Stimulated activated CD8-positive, alpha-beta memory T cell treated with anti-CD3 and anti-CD28 coated beads, Interleukin-7, amount 100 ng/mL, for 4 hours (primary cell): ENCODE results near the gene CGB1.
"Not testable (repeated sequence)": the region's sequence is repeated elsewhere in the genome, so short reads cannot be mapped to it uniquely, and the experiment has no call there.

ENCODE experiments used
- DNase-seq, 2 donors: peaks; one replicate each; pipeline ENCODE4 v3.0.0-alpha.2; 2020; ENCODE audit warnings: low read depth in 2 of 2

Gene CGB1

GRCh38 chr19:49036815-49037214, at the start of gene CGB1:
TSS of gene CGB1 (minus strand) at chr19:49036895. CDS start at chr19:49036711, 184 bp downstream.
- not testable (repeated sequence) for DNase-seq

DNA sequence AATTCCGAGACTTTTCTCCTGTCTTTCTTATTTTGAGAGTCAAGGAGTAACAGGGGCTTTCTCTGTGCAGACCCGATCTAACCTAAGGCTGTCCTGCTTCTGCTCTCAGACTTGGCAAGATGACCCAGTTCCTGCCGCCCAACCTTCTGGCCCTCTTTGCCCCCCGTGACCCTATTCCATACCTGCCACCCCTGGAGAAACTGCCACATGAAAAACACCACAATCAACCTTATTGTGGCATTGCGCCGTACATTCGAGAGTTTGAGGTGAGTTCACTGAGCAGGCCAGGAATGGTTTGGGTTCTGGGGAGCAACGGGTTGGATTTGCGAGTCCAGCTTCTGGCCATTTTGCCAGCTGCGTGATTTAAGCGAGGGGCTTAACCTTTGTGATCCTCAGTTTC, 49.6 kb upstream of the CGB1 start:
- DNase-seq: no peak

- DNase-seq: no peak
Observed at GRCh38 chr19:49085868-49086232, 49.2 kb upstream of the CGB1 start.

DNA sequence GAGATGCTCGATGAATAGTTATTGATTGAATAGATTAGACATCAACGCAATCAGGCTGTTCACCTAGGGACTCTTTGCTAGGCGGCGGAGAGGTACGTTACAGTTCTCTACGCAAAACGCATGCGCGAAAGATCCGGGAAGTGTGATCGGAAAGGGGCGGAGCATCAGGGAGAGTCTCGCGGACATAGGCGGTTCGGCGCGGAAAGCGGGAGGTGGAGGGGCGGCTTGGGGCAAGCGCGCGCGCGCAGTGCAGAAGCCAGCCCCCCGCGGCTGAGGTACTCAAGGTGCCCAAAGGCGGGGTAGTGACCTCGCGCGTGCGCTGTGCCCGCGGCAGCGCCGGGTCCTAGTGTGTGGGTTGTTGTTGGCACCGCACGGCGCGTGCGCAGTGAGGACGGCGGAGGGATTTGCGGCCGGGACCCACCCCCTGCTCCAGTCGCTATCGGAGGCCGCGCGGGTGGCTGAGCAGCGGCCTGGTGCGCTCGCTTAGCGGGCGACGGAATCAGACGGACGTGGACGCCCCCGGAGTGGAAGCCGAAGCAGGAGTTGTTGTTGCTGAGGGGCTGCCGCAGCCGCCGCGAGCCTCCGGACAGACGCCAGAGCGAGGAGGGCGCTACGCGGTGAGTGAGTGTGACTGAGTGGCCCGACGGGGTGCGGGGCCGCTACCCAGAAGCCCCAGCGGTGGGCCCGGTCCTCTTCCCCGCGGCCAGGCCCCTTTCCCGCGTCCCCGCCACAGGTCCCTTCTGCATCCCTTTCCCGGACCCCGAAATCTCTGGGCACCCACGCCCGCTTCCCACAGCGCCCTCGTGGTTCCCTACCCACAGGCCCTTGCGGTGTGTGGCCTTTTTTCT, 48.5 kb upstream of the CGB1 start, which contains the start of gene SNRNP70:
Gene SNRNP70 (plus strand): TSS at position 432 of the 848 bp plus-strand sequence. CDS start 964 bp downstream, outside the sequence.
- peak; percentile 98 to 100 for DNase-seq

DNA sequence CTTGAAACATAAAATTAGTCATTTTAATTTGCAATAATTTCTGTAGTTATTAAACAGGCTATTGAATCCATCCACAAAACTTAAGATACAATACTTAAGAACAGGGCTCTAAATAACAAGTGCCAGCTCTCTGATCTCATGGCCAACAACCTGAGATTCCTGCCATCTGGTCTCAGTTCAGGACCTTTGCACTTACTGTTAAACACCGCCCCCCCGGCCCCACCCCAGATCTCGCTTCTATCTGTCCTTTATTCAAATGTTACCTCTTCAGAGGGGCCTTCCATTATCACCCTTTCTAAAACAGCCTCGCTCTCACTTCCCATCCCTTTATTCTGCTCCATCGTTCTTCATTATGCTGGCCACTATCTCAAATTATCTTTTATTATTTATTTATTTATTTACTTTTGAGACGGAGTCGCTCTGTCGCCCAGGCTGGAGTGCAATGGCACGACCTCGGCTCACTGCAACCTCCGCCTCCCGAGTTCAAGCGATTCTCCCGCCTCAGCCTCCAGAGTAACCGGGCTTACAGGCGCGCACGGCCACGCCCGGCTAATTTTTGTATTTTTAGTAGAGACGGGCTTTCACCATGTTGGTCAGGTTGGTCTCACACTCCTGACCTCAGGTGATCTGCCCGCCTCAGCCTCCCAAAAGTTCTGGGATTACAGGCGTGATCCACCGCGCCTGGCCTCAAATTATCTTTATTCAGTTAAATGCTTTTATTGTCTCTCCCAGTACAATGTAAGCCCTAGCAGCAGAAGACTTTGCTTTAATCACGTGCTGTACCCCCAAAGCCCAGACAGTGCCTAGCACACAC, 47.7 kb upstream of the CGB1 start:
- DNase-seq: no peak

DNA sequence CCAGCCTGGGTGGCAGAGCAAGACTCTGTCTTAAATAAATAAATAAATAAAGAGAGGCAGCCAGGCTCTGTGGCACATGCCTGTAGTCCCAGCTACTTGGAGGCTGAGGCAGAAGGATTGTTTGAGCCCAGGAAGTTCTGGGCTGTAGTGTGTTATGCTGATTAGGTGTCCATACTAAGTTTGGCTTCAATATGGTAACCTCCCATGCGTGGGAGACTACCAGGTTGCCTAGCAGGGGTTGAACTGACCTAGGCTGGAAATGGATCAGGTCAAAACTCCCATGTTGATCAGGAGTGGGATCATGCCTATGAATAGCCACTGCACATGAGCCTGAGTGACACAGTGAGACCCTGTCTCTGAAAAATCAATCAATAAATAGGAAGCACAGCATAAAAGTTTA, 44.6 kb upstream of the CGB1 start:
- no peak for DNase-seq

- DNase-seq: no peak
Observed at GRCh38 chr19:49080392-49080791, 43.7 kb upstream of the CGB1 start.

DNA sequence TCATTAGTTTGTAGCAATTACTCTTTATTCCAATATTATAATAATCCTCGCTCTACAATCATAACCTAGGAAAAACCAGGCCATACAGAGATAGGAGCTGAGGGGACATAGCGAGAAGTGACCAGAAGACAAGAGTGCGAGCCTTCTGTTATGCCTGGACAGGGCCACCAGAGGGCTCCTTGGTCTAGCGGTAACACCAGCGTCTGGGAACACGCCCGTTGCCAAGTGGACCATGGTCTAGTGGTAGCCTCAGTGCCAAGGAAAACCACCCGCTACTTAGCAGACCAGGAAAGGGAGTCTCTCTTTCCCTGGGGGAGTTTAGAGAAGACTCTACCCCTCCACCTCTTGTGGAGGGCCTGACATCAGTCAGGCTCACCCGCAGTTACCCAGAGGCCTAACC, 38.2 kb upstream of the CGB1 start:
- not testable (repeated sequence) for DNase-seq

DNA sequence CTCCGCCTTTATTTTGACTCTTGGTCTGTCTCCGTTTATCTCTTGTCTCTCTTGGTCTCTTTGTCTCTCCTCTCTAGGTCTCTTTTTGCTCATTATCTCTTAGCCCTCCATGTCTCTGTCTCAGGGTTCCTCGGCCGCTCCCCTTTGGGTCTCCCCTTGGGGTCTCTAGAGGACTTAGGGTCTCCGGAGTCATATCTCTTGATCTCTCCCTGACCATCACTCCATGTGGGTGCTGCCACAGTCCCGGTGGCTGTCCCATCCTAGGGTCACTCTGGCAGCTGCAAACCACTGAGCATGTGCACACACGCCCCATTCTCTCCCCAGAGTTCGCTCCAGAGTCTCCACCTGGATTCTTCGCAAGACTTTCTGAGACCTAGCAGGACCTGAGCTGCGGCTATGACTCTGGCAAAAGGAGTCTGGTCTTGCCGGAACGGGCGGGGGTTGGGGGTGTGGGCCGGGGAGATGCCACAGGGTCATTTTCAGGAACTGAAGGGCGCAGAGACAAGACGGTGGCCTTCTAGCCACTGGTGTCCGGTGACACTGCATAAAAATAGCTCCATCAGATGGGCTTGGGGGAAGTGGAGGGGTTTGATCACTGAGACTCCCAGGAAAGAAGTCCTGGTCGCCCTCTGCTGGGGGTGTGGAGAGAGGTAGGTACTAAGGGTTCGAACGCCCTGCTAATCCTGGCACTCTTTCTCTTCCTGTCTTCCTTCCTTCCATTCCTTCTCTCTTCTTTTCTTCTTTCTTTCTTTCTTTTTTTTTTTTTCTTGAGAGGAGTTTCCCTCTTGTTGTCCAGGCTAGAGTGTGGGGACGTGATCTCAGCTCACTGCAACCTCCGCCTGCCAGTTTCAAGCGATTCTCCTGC, 37.1 kb upstream of the CGB1 start:
- DNase-seq: no peak

DNA sequence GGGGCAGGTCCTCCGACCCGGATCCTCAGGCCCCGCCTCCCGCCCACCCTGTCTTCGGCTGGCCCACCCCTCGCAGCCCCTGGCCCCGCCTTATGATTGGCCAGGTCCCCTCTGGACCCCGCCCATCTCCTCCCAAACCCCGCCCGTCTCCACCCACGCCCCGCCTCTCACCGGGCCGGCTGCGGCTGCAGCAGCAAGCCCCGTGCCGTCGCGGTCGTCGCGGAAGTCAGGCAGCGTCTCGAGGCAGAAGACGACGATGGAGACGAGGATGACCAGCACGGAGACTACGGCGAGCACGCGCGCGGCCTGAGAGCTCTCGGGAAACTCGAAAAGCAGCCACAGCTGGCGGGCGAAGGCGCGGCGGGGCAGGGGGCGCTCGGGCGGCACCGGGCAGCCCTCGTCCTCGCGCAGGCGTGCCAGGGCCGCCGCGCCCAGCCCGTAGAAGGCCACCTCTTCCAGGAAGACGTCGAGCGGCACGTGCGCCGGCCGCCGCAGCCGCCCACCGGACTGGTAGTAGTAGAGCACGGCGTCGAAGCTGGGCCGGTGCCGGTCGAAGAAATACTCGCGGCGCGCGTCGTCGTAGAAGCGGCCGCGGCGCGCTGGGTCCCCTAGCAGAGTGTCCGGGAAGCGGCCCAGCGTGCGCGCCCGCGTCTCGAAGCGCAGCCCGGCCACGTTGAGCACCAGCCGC, 35.3 kb upstream of the CGB1 start:
- peak in 1 of 2 donors; percentile 20 for DNase-seq

- no peak for DNase-seq
Observed at GRCh38 chr19:49070416-49070815, 33.7 kb upstream of the CGB1 start.

GRCh38 chr19:49069026-49069425, 32.3 kb upstream of the CGB1 start:
- no peak for DNase-seq

GRCh38 chr19:49067554-49067953, 30.9 kb upstream of the CGB1 start:
- DNase-seq: no peak

DNA sequence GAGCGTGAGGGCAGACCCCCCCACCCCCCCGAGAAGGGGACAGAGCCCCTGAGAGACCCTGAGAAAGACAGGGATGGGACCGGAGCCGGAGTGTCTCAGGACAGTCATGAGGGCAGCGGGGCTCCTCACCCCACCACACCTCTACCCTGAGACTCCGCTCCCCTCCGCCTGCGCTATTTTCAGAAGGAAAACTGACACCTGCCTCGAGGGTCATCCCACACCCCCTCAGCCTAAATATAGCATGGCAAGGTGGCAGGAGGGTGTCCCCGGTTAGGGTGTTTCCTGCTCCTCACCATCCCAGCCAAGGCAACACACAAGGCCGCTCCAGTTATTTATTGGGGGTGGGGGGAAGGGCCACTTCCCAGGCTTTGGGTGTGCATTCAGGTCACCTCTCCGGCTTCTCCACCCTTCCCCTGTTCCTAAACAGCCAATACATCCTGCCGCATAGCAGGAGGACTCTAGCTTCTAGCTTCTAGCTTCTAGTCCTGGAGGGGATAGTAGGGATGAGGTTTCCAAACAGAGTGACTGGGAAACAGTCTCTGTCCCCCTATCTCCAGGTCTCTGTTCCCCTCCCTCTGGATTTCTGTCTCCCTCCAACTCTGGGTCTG, 29.3 kb upstream of the CGB1 start:
- DNase-seq: no peak

- no peak for DNase-seq
Observed at GRCh38 chr19:49064768-49065611, 28.3 kb upstream of the CGB1 start, which contains the start of gene NTF4. TSS of gene NTF4 (minus strand) at chr19:49064818. CDS start at chr19:49061997, 2,821 bp downstream.

GRCh38 chr19:49064029-49064629, 27.4 kb upstream of the CGB1 start:
- DNase-seq: no peak

DNA sequence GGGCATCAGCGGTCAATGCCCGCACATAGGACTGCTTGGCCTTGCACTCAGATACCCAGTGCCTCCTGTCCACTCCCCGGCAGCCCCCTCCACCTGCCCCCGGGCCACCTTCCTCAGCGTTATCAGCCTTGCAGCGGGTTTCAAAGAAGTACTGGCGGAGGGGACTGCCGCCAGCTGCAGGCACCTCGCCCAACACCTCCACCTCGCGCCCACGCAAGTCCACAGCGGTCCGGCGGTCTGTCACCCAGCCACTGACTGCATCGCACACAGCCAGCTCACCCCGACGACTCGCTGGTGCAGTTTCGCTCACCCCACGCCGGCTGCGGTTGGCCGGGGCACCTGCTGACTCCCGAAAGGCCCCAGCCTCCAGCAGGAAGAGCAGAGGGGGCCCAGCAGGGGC, 24.8 kb upstream of the CGB1 start:
- no peak for DNase-seq

DNA sequence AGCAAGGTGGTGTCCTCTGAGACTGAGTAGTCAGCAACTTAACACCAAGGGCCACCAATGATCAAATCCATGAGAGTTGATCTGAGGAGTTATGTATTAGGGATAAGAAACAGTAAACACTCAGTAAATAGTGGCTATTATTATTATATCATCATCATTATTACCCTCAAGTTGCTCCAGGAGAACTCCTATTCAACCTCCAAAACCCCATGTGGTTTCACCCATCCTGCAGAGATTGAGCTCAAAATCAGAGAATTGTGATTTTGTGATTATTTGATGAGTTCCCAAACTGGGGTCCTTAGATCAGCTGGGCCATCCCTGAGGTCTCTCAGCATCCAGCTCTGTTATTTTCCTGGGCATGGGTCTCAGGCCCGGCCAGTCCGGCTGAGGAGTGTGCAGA, 24.3 kb upstream of the CGB1 start:
- DNase-seq: no peak

GRCh38 chr19:49059053-49059452, 22.4 kb upstream of the CGB1 start:
- no peak for DNase-seq
